RPMI7951 (cell line): ENCODE measurements around the gene ZBTB20. TPM values are rescaled to one million over a fixed set of nuclear protein-coding genes. Genes with fewer than 3 reads are reported as not detected.

Experiments used
- DNase-seq: peaks from one replicate; pipeline ENCODE4 v3.0.0-alpha.2; 2012; ENCODE audit warnings: low read depth
- total RNA-seq: library from RNA; depleted of rRNA; stranded (reverse); fragments of >200 nt; shearing (Covaris generic); gene quantifications from 2 replicates; pipeline ENCODE4 v1.2.3, GENCODE V29; 2014

Gene ZBTB20
- total RNA-seq, 1 experiment from 2014 or later, result 9.0 TPM

DNA sequence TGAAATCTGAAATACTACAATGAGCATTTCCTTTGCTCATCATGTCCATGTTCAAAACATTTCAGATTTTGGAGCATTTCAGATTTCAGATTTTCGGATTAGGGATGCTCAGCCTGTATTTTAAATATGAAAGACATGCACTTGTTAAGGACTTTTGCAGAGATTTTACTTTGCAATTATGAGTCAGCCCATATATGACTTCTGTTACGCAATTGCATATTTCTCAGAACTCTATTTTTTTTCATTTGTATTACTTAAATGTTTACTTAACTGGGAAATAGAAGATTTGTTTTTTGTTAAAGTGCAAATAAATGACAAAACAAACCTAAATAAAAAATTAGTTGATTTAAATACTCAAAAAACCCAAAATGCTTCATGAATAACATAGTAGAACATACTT is 376.2 kb downstream of the ZBTB20 start:
- no peak for DNase-seq

DNA sequence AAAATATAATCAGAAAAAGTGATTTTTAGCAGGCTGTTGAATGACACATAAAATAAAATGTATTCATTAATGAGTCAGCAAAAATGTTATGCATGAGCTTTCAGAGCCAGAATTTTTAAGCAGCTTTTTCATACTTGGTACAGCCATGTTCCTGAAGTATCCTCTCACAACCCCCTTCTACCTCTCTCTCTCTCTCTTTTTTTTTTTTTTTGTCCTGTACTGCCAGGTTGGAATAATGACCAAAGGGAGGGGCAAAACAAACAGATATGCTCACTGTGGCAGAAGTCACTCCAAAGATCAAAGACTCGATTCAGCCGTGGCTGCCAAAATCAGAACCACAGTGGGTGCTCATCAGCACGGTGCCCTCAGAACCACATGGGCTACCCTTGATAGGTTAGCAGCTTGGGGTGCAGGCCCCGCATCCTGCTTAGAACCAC is 383.0 kb downstream of the ZBTB20 start:
- no peak for DNase-seq

- no peak for DNase-seq
Observed at GRCh38 chr3:114762144-114762543, 384.9 kb downstream of the ZBTB20 start.

- no peak for DNase-seq
Observed at GRCh38 chr3:114760679-114761078, 386.4 kb downstream of the ZBTB20 start.

GRCh38 chr3:114758831-114759699 is 388.0 kb downstream of the ZBTB20 start:
- peak; percentile 67 for DNase-seq

DNA sequence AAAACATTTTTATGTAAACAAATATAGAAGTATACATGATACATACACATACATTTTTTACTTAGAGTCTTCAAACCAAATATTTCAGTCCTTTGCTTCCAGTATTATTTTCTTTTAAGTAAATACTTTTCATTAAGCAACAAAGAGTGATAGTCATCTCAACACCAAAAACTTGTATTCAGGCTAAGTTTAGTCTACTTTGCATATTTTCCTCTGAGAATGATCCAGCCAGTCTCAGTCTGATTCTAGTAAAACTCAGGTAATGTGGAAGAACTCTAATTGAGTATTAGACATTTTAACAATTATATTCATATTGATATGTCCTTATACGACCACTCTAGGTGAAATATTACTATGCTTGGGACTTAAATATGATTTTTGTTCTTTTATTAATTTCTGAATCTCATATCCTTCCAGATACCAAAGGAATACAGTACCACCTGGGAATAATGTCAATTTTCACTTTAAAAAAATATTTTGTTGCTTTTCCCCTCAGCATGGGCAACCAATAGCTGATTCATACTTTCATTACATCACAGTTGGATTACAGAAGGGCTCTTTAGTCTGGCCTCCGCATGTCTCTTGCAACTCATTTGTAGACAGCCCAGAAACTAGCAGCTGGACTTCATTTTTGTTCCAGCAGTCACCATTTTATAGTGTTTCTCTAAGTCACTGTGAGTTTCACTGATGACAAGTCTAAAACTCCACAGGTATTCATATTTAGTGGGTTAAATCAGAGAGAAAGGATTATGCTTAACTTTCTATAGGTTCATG is 390.4 kb downstream of the ZBTB20 start:
- DNase-seq, result peak; percentile 18

DNA sequence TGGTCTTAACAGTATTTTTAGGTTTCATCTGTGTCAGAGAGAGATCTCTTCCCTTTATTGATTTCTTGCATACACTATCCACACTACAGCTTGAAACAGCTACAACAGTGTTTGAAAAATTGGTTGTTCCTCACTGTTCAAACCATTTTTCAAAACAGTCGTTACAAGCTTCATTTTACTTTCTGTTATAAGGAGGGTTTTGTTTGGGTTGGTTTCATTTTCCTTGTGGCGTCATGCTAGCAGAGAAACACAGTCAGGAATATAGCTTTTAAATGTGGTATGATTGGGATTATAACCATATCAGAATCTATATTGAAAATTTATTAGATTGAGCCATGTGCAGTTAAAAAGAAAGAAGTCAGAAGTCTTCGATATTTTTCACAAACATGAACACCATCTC is 400.6 kb downstream of the ZBTB20 start:
- peak; percentile 47 for DNase-seq

DNA sequence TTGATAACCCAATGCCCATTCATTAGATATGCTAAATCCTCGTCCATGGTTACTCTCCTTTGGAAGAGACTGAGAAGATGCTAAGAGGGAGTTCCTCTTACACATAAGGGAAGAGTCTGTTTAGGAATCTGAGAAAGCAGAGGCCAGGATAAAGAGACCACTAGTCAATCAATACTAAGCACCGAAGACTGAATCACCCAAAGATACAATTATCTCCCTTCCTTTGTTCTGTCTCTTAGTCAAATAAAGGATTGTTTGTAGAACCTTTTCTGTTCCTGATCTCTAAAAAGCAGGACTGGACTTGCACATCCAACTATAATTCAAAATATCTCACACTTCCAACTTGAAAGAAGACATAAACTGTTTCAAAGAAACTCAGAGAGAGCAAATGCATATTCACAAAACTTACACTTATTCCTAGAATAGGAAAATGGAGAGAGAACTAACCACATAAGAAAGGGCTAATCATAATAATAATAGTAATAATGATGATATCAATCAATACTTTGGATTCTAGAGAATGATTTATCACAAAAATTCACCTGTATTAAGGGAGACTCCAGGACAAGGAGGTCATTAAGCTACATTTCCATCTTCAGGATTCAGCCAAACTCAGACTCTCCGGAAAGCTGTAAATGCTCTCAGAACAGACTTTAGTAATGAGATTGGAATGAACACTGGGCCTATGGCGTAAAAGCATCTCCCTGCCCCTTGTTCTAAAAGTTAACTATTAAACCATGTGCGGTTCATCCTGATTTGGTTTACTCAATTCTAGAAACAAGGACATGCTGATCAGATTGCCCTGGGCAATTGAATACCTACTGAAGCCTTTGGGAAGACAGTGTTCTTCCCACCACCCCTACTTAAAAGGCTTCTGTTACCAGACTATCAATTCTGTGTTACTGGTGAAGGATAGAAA is 401.5 kb downstream of the ZBTB20 start:
- DNase-seq, result peak; percentile 76

GRCh38 chr3:114743746-114744485 is 403.2 kb downstream of the ZBTB20 start:
- no peak for DNase-seq

- peak; percentile 52 for DNase-seq
Observed at GRCh38 chr3:114741066-114741465, 406.0 kb downstream of the ZBTB20 start.

GRCh38 chr3:114739627-114740026 is 407.5 kb downstream of the ZBTB20 start:
- no peak for DNase-seq

DNA sequence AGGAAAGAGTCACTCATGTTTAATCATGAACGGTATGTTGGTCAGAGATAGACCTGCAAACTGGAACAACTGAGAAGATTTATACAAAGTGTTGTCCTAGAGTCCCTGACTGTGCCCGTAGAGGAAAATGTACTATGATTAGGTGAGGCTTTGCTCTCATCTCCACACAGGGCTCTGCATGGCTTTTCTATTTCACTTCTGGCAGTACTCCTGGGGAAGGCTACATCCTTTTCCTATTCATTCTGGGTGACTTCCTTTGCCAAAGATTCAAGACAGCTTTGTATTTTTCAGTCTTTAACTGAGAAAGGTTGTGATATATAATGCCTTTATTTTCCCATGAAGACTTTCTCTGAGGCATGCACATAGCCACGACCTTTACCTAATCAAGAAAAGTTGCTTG is 414.7 kb downstream of the ZBTB20 start:
- no peak for DNase-seq

- no peak for DNase-seq
Observed at GRCh38 chr3:114730397-114730796, 416.7 kb downstream of the ZBTB20 start.

DNA sequence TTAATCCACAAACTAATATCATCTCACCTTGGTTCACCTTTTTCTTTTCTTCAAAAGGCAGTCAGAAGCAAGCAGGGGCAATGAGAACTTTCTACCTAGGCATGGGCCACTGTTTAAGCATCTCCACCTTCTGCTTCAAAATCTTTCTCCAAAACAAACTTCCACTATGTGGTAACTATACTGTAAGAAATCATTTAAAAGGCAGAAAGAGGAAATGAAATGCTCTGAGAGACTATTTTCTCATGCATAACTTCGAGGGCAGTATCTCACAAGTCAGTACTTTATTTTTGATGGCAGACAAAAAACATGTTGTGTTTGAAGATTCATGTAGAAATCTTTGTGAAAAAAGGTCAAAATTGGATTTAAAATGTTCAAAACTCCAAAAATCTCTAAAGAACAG is 419.7 kb downstream of the ZBTB20 start:
- DNase-seq, result no peak

DNA sequence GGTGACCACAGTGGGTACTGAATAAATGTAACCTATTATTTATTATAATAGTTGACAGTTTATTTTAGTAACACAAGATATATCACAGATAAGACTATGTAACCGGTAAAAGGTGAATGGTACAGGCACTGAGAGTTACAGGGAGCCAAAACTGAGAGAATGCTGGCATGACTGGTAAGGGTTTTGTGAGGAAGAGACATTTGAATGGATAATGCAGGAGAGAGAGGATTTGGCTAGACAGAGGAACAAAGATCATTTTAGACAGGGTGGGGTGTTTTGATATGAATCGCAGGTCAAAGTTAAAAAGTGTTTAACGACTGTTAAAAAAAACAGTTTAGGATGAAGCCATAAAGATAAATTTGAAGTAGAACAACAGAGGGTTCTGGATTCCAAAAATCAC is 421.1 kb downstream of the ZBTB20 start:
- DNase-seq, result no peak

DNA sequence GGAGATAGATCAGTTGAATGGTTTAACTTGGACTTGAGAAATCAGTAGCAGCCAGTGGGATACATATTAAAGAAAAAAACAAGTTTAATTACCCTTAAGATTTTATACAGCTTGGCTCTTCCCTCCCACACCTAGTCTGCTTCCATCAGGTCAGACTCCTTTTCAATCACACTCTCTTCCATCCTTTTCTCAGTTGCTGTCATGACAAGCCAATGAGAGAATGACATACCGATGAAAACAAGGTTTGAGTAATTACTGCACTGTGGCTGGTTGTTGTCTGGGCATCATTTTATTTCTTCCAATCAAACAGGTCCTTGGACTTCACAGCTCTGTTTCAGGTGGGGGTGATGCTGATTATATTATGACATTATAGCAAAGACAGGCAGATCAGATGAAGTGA is 424.6 kb downstream of the ZBTB20 start:
- no peak for DNase-seq

DNA sequence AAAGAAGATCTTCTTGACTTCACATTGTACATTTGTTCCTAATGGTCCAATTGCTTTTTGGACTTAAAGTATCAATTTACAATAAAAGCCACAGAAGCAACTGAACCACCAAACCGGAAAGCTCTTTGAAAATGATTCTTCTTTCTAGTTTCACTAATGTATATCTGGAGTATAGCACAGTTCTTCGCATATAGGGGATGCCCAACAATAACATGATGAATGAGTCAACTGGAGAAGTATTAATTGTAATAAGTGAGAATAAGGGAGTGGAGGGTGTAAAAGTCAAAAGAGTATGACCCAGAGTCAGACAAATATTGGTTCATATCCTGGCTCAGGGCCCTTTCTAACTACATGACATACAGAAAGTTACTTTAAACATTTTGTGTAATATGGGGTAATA is 425.2 kb downstream of the ZBTB20 start:
- DNase-seq, result no peak

- no peak for DNase-seq
Observed at GRCh38 chr3:114721209-114721608, 425.9 kb downstream of the ZBTB20 start.

GRCh38 chr3:114718898-114719210 is 428.2 kb downstream of the ZBTB20 start:
- DNase-seq, result no peak

DNA sequence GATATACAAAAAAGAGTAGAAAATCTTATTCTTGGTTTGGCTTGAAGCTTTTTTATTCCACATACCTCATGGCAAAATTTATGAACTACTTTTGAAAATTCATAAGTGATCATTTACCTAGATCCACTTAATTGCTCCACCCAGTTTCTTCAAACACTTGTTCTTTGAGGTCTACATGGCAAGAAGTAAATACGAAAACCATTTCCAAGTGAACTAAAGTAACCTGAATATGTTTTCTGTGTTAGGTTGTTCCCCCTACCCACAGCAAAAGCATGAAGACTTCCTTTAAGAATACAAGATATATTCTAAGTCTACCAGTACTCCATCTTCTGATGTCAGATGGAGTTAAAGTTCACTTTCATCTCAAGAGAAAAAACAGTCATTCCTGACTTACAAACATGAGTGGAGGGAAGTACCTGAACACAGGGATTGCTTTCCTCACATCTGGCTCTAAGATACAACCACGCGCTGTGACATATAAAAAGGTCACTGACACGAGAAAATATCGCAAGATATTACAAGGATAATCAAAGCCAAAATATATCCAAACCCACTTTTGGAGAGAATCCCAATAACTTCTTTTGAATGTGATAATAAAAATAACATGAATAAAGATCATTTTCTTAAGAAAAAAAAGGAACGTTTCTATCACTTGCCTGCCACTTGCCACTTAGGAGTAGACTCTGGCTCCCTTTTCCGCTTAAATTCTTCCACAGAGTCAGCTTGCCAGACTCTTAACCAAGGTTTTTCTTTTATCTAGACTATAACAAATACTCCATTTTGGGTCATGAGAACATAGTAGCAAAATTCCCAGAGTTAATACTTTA is 428.8 kb downstream of the ZBTB20 start:
- no peak for DNase-seq
